ENCODE data around the gene RCBTB1. TPM values are rescaled to one million over a fixed set of nuclear protein-coding genes. Genes with fewer than 3 reads are reported as not detected.
"Not testable (repeated sequence)": the region's sequence is repeated elsewhere in the genome, so short reads cannot be mapped to it uniquely, and the experiment has no call there.

Gene RCBTB1
- total RNA-seq = 20.6 and 24.2 TPM in 2 replicates

GRCh38 chr13:49585220-49586157, at the start of gene RCBTB1:
RCBTB1 (minus strand) TSS chr13:49585558; CDS start chr13:49567279, 18,279 bp downstream.
- intact Hi-C loops (cut with micrococcal nuclease) = loop anchor here (1.0 to 2.0 kb wide), 10 partner anchors 22 to 609 kb away; partner anchors contain the start of genes CAB39L, CDADC1, EBPL and PHF11

- intact Hi-C loops (cut with micrococcal nuclease) = no loop called here
Measured at GRCh38 chr13:49633710-49634109, 48.4 kb upstream of the RCBTB1 start.

- intact Hi-C loops (cut with micrococcal nuclease) = no loop called here
Measured at GRCh38 chr13:49632156-49632555, 46.8 kb upstream of the RCBTB1 start.

- intact Hi-C loops (cut with micrococcal nuclease) = no loop called here
Measured at GRCh38 chr13:49630580-49630979, 45.2 kb upstream of the RCBTB1 start.

GRCh38 chr13:49629947-49630346, 44.6 kb upstream of the RCBTB1 start:
- intact Hi-C loops (cut with micrococcal nuclease) = loop anchor here (2.0 kb wide), 1 partner anchor 61 kb away; the partner anchor contains the start of gene EBPL

GRCh38 chr13:49629196-49629938, 44.0 kb upstream of the RCBTB1 start:
- intact Hi-C loops (cut with micrococcal nuclease) = loop anchor here (2.0 kb wide), 1 partner anchor 61 kb away; the partner anchor contains the start of gene EBPL

GRCh38 chr13:49627831-49628652, 42.7 kb upstream of the RCBTB1 start, which contains the start of gene ARL11:
ARL11 (plus strand) TSS chr13:49628507; CDS start chr13:49630448, 1,941 bp downstream.
- intact Hi-C loops (cut with micrococcal nuclease) = loop anchor here (1.0 to 2.0 kb wide), 2 partner anchors 63 to 165 kb away; partner anchors contain the start of gene EBPL

GRCh38 chr13:49625392-49626079, 40.2 kb upstream of the RCBTB1 start:
- intact Hi-C loops (cut with micrococcal nuclease) = no loop called here

GRCh38 chr13:49624229-49624628, 38.9 kb upstream of the RCBTB1 start:
- intact Hi-C loops (cut with micrococcal nuclease) = no loop called here

- intact Hi-C loops (cut with micrococcal nuclease) = no loop called here
Measured at GRCh38 chr13:49622174-49622946, 37.0 kb upstream of the RCBTB1 start.

GRCh38 chr13:49620170-49620621, 34.8 kb upstream of the RCBTB1 start:
- intact Hi-C loops (cut with micrococcal nuclease) = no loop called here

GRCh38 chr13:49616676-49617065, 31.3 kb upstream of the RCBTB1 start:
- intact Hi-C loops (cut with micrococcal nuclease) = no loop called here

- intact Hi-C loops (cut with micrococcal nuclease) = no loop called here
Measured at GRCh38 chr13:49615836-49616675, 30.7 kb upstream of the RCBTB1 start.

GRCh38 chr13:49612042-49612441, 26.7 kb upstream of the RCBTB1 start:
- intact Hi-C loops (cut with micrococcal nuclease) = not testable (repeated sequence)

GRCh38 chr13:49610176-49610575, 24.8 kb upstream of the RCBTB1 start:
- intact Hi-C loops (cut with micrococcal nuclease) = no loop called here

GRCh38 chr13:49608651-49609331, 23.4 kb upstream of the RCBTB1 start:
- intact Hi-C loops (cut with micrococcal nuclease) = loop anchor here (5.0 kb wide), 2 partner anchors 66 to 184 kb away; partner anchors contain the start of gene KPNA3

- intact Hi-C loops (cut with micrococcal nuclease) = loop anchor here (1.0 to 5.0 kb wide), 10 partner anchors 22 to 367 kb away; partner anchors contain the start of genes CAB39L, KPNA3, PHF11 and RCBTB1
Measured at GRCh38 chr13:49607761-49608160, 22.4 kb upstream of the RCBTB1 start.

All from T-helper 1 cell treated with Interleukin-12 subunit alpha and Interleukin-12 subunit beta and Interleukin-4 antibody, amounts not matched to agents 30 ng/mL and 1 ng/mL, for 36 hours (primary cell).